HFF-Myc (cell line): ENCODE measurements around the gene ATP5PF.
A peak's percentile ranks its signal among the peaks of the same experiment; 100 is the strongest.

Source experiments
- DNase-seq: peaks from one replicate; pipeline ENCODE4 v3.0.0-alpha.2; 2011; ENCODE audit warnings: low read depth; ENCODE audit errors: extremely low read depth
- H3K4me3 ChIP-seq: replicated peaks from 2 replicates; pipeline ENCODE4 v1.5.1; 2011; ENCODE audit warnings: low read depth, mild to moderate bottlenecking, control low read depth, low read length
- TF ChIP-seq, protein P1 (sequence below): IDR thresholded peaks from 2 replicates; pipeline ENCODE4 v1.5.1; 2012; ENCODE audit warnings: mild to moderate bottlenecking, low read depth, low read length, control low read depth; ENCODE audit errors: missing control alignments

ATP5PF gene

GRCh38 chr21:25742900-25743299, 8.2 kb upstream of the ATP5PF start:
- H3K4me3 ChIP-seq: no peak overlapping the region
- TF ChIP-seq, protein P1, sequence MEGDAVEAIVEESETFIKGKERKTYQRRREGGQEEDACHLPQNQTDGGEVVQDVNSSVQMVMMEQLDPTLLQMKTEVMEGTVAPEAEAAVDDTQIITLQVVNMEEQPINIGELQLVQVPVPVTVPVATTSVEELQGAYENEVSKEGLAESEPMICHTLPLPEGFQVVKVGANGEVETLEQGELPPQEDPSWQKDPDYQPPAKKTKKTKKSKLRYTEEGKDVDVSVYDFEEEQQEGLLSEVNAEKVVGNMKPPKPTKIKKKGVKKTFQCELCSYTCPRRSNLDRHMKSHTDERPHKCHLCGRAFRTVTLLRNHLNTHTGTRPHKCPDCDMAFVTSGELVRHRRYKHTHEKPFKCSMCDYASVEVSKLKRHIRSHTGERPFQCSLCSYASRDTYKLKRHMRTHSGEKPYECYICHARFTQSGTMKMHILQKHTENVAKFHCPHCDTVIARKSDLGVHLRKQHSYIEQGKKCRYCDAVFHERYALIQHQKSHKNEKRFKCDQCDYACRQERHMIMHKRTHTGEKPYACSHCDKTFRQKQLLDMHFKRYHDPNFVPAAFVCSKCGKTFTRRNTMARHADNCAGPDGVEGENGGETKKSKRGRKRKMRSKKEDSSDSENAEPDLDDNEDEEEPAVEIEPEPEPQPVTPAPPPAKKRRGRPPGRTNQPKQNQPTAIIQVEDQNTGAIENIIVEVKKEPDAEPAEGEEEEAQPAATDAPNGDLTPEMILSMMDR: no peak
- no peak for DNase-seq

- no peak for DNase-seq
- TF ChIP-seq, protein P1: no peak
- H3K4me3 ChIP-seq: no peak overlapping the region
These were observed 2.7 kb upstream of the ATP5PF start for GRCh38 chr21:25737421-25737820.

DNA sequence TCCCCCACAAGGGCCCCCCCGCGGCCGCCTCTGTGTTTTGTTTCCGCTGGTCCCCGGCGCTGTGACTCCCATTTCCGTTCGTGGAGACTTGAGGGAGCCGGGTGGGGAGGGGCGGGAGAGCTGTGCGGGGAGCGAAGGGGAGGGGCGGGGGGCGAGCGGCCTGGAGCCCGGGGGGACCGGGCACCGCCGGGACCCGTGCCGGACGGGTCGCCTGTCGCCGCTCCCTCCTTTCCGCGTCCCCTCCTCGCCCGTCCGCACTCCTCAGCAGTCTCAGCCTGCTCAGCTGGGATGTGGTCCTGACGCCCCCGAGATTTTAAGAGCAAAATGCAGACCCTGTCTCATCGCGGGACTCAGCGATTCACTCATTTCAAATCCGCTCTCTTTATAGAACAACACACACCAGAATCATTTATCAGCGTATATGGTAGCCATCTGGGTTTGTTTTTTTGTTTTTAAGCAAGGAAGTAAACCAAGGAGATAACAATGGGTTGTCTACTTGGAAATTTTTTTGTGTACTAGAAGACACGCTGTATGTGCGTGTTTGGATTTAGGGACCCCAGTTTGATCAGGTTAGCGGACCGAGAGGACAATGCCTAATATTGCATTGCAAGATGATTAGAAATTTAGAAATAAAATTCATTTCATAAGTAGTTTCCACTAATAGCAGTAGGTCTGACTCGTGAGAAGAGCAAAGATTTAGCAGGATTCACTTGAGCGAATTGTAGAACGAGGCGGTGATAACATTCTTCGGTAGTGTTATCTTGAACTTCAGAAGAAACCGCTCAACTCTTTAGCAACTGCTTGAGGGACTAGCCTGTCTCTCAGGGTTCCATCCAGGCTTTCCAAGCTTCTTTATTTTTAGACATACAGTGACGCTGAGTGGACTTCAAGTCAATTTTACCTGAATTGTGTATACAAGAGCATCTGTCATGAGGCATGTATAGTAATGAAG, 1.2 kb upstream of the ATP5PF start:
- TF ChIP-seq, protein P1: no peak
- peak overlapping the region; percentile 93 for H3K4me3 ChIP-seq
- peak; percentile 29 for DNase-seq

DNA sequence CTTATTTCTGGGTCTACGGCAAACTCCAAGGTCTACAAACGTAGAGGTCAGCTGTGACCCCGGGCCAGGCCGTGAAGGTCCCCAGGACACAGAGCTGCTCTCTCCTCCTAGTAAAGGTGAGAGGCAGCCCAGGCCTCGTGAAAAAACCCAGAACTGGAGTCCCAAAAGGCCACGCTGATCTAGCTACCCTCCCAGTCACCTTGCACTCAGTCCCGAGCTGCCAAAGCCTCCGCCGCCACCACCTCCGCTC, 125 bp downstream of the ATP5PF start:
- TF ChIP-seq, protein P1: no peak

GRCh38 chr21:25733859-25734653, 648 bp downstream of the ATP5PF start:
- peak overlapping the region; percentile 93 for H3K4me3 ChIP-seq
- DNase-seq: no peak
- TF ChIP-seq, protein P1: no peak

More for the DNA sequence above, 125 bp downstream of the ATP5PF start:
- peak overlapping the region; percentile 93 for H3K4me3 ChIP-seq
- DNase-seq: no peak

DNA sequence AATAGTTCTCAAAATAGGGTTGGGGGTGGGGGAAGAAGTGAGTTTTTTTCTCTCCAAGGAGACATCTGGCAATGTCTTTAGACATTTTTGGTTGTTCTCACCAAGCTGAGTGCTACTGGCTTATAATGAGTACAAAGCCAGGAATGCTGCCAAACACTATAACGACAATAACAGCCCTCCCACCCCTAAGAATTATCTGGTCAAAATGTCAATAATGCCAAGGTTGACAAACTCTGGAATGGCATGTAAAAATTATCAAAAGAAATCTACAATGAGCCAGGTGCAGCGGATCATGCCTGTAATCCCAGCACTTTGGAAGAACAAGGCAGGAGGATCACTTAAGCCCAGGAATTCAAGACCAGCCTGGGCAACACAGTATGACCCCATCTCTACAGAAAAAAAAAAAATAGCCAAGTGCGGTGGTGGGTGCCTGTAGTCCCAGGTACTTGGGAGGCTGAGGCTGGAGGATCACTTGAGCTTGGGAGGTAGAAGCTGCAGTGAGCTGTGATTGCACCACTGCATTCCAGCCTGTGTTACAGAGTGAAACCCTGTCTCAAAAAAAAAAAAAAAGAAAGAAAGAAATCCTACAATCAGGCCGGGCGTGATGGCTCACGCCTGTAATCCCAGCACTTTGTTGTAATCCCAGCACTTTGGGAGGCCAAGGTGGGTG, 2.5 kb downstream of the ATP5PF start:
- DNase-seq: no peak
- no peak overlapping the region for H3K4me3 ChIP-seq
- TF ChIP-seq, protein P1: no peak
